HCT116 (cell line): Measurements from ENCODE around the gene HSD3B1. TPM values are rescaled to one million over a fixed set of nuclear protein-coding genes. Genes with fewer than 3 reads are reported as not detected.

Experiments used
- ATAC-seq: fragments of 200-7000 bp; cut with Tn5 transposase; 2 replicates; pipeline ENCODE4 v1.9.1; 2020; ENCODE audit warnings: mild to moderate bottlenecking, moderate library complexity
- BruUV-seq: library from RNA; stranded (reverse); fragments of 400-500 nt; replicated peaks from 2 replicates; lab custom pipeline; 2021; lab: Mats Ljungman, UMichigan
- CTCF ChIA-PET: fragments of 300-600 bp; sonication (Branson Sonifier 250); formaldehyde crosslinking; loops from one replicate; lab custom pipeline; 2021; ENCODE audit warnings: antibody characterized with exemption; lab: Charles Lee
- POLR2A ChIA-PET: fragments of 300-600, 350-600 bp; sonication (Branson Sonifier 250); formaldehyde crosslinking; loops from one replicate; lab custom pipeline; 2021; ENCODE audit warnings: antibody characterized with exemption; lab: Charles Lee
- RAD21 ChIA-PET, 2 experiments: fragments of 300-600 bp; sonication (Branson Sonifier 250); formaldehyde crosslinking; loops; one replicate each; lab custom pipeline; 2023; ENCODE audit warnings: low total read pairs in 2 of 2; ENCODE audit not compliant: uncharacterized antibody in 2 of 2, unreplicated experiment in 2 of 2, low non-redundant PET in 1 of 2; lab: Charles Lee
- DNase-seq: peaks from one replicate; pipeline ENCODE4 v3.0.0-alpha.2; 2010; ENCODE audit warnings: low read depth, low spot score
- H2AFZ ChIP-seq: fragments of 200-600 bp; shearing (Covaris generic), sonication (generic); 2 replicates; pipeline ENCODE4 v1.6.1; 2017; ENCODE audit warnings: low read depth, mixed run types, mixed read lengths, antibody characterized with exemption, low read length; ENCODE audit not compliant: poor library complexity, severe bottlenecking
- H3K27ac ChIP-seq: 2 replicates; pipeline ENCODE4 v1.5.1; 2012; ENCODE audit warnings: low read depth, low read length
- H3K27me3 ChIP-seq: fragments of 200-600 bp; sonication (generic); 2 replicates; pipeline ENCODE4 v1.6.1; 2016; ENCODE audit warnings: mixed run types, low read length, mixed read lengths; ENCODE audit not compliant: insufficient read depth
- H3K36me3 ChIP-seq, 2 experiments: fragments of 200-500 bp in 1 of 2; fragments of 200-600 bp in 1 of 2; sonication (Bioruptor generic) in 1 of 2; sonication (generic) in 1 of 2; 2 replicates each; pipeline versions ENCODE4 v1.5.1 to v1.6.1; 2014 to 2016; ENCODE audit warnings: low read length in 2 of 2, inconsistent platforms in 1 of 2, mixed read lengths in 1 of 2, mixed run types in 1 of 2; ENCODE audit not compliant: insufficient read depth in 2 of 2, control insufficient read depth in 1 of 2
- H3K4me1 ChIP-seq, 2 experiments: fragments of 200-600 bp in 1 of 2; sonication (generic) in 1 of 2; 2 replicates each; pipeline versions ENCODE4 v1.5.1 to v1.6.1; 2012 to 2017; ENCODE audit warnings: low read length in 2 of 2, inconsistent platforms in 1 of 2, mild to moderate bottlenecking in 1 of 2, mixed read lengths in 1 of 2, mixed run types in 1 of 2, moderate library complexity in 1 of 2; ENCODE audit not compliant: insufficient read depth in 2 of 2, control insufficient read depth in 1 of 2
- H3K4me2 ChIP-seq: fragments of 200-600 bp; sonication (generic); 2 replicates; pipeline ENCODE4 v1.6.1; 2017; ENCODE audit warnings: mixed run types, low read length, mixed read lengths
- H3K4me3 ChIP-seq, 2 experiments: fragments of 200-600 bp in 1 of 2; sonication (generic) in 1 of 2; replicated peaks in 1 of 2; 2 replicates each; pipeline ENCODE4 v1.5.1; 2011 to 2016; ENCODE audit warnings: low read length in 2 of 2, control low read depth in 1 of 2, low read depth in 1 of 2, mild to moderate bottlenecking in 1 of 2, mixed read lengths in 1 of 2, mixed run types in 1 of 2
- H3K79me2 ChIP-seq: fragments of 200-600 bp; sonication (generic); 2 replicates; pipeline ENCODE4 v1.6.1; 2017; ENCODE audit warnings: mild to moderate bottlenecking, mixed run types, low read length, moderate library complexity, mixed read lengths; ENCODE audit not compliant: insufficient read depth
- H3K9ac ChIP-seq: fragments of 200-600 bp; sonication (generic); 2 replicates; pipeline ENCODE4 v1.6.1; 2016; ENCODE audit warnings: low read length, mixed read lengths
- H3K9me2 ChIP-seq: fragments of 200-600 bp; sonication (generic), shearing (Covaris generic); 2 replicates; pipeline ENCODE4 v1.6.1; 2017; ENCODE audit warnings: mixed run types, mild to moderate bottlenecking, moderate library complexity; ENCODE audit not compliant: insufficient read depth
- H3K9me3 ChIP-seq, 2 experiments: fragments of 200-500 bp in 1 of 2; fragments of 200-600 bp in 1 of 2; sonication (Bioruptor generic) in 1 of 2; sonication (generic) in 1 of 2; 2 replicates each; pipeline ENCODE4 v1.6.1; 2014 to 2017; ENCODE audit warnings: low read length in 2 of 2, mixed read lengths in 2 of 2, inconsistent platforms in 1 of 2, low read depth in 1 of 2, mild to moderate bottlenecking in 1 of 2, mixed run types in 1 of 2, moderate library complexity in 1 of 2; ENCODE audit not compliant: control insufficient read depth in 1 of 2, insufficient read depth in 1 of 2
- H4K20me1 ChIP-seq: fragments of 200-600 bp; sonication (generic), shearing (Covaris generic); 2 replicates; pipeline ENCODE4 v1.6.1; 2017; ENCODE audit warnings: mixed run types, mild to moderate bottlenecking, moderate library complexity; ENCODE audit not compliant: insufficient read depth
- SRF ChIP-seq: IDR thresholded peaks from 2 replicates; pipeline ENCODE4 v1.6.1; 2012; ENCODE audit warnings: low read depth
- intact Hi-C: fragments of 100-400 bp; cut with micrococcal nuclease; formaldehyde crosslinking; loops from 2 replicates; pipeline ENCODE4 v1.10.0; 2022
- total RNA-seq: library from RNA; stranded (reverse); gene quantifications from one replicate; pipeline ENCODE4 v1.2.1, GENCODE V29; 2021; ENCODE audit not compliant: unreplicated experiment
- TF ChIP-seq, protein P1 (sequence below): IDR thresholded peaks from 2 replicates; pipeline ENCODE4 v1.6.1; 2012; ENCODE audit warnings: low read depth
- TF ChIP-seq, protein P2 (sequence below): IDR thresholded peaks from 2 replicates; pipeline ENCODE4 v1.6.1; 2012
- TF ChIP-seq, protein P3 (sequence below), 3 experiments: fragments of 200-600 bp in 1 of 3; sonication (generic) in 1 of 3; IDR thresholded peaks in 2 of 3; conservative IDR thresholded peaks in 1 of 3; 2 replicates each; pipeline ENCODE4 v1.5.1; 2012 to 2017; ENCODE audit warnings: low read depth in 2 of 3, low read length in 2 of 3, antibody characterized with exemption in 1 of 3, borderline replicate concordance in 1 of 3, control low read depth in 1 of 3, mild to moderate bottlenecking in 1 of 3, mixed read lengths in 1 of 3, mixed run types in 1 of 3, moderate library complexity in 1 of 3; ENCODE audit not compliant: insufficient read depth in 1 of 3

The HSD3B1 gene
- total RNA-seq, 1 experiment from 2014 or later: not detected

GRCh38 chr1:119547306-119547705 is 40.3 kb downstream of the HSD3B1 start:
- Histone ChIP-seq H3K4me3 (no peak overlapping the region), H3K27me3 (no peaks in the 10 kb centered on the region), H3K4me1 (no peaks in the 10 kb centered on the region), H2AFZ (no peak overlapping the region), H3K9me2 (no peaks in the 10 kb centered on the region), H3K79me2 (no peaks in the 10 kb centered on the region), H3K4me2 (no peak overlapping the region), H3K9me3 (no peaks in the 10 kb centered on the region), H4K20me1 (no peaks in the 10 kb centered on the region), H3K36me3 (no peaks in the 10 kb centered on the region), H3K9ac (no peak overlapping the region), H3K27ac (no peak overlapping the region)
- ATAC-seq (no peak), DNase-seq (no peak)
- ChIA-PET RAD21 (no interaction called here), CTCF (no interaction called here), POLR2A (no interaction called here)
- BruUV-seq: no TSS peak
- intact Hi-C loops: no loop called here
- TF ChIP-seq SRF: no peak
- TF ChIP-seq, protein P1, sequence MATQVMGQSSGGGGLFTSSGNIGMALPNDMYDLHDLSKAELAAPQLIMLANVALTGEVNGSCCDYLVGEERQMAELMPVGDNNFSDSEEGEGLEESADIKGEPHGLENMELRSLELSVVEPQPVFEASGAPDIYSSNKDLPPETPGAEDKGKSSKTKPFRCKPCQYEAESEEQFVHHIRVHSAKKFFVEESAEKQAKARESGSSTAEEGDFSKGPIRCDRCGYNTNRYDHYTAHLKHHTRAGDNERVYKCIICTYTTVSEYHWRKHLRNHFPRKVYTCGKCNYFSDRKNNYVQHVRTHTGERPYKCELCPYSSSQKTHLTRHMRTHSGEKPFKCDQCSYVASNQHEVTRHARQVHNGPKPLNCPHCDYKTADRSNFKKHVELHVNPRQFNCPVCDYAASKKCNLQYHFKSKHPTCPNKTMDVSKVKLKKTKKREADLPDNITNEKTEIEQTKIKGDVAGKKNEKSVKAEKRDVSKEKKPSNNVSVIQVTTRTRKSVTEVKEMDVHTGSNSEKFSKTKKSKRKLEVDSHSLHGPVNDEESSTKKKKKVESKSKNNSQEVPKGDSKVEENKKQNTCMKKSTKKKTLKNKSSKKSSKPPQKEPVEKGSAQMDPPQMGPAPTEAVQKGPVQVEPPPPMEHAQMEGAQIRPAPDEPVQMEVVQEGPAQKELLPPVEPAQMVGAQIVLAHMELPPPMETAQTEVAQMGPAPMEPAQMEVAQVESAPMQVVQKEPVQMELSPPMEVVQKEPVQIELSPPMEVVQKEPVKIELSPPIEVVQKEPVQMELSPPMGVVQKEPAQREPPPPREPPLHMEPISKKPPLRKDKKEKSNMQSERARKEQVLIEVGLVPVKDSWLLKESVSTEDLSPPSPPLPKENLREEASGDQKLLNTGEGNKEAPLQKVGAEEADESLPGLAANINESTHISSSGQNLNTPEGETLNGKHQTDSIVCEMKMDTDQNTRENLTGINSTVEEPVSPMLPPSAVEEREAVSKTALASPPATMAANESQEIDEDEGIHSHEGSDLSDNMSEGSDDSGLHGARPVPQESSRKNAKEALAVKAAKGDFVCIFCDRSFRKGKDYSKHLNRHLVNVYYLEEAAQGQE: no peak
- TF ChIP-seq, protein P2, sequence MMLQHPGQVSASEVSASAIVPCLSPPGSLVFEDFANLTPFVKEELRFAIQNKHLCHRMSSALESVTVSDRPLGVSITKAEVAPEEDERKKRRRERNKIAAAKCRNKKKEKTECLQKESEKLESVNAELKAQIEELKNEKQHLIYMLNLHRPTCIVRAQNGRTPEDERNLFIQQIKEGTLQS: no peak
- TF ChIP-seq, protein P3, sequence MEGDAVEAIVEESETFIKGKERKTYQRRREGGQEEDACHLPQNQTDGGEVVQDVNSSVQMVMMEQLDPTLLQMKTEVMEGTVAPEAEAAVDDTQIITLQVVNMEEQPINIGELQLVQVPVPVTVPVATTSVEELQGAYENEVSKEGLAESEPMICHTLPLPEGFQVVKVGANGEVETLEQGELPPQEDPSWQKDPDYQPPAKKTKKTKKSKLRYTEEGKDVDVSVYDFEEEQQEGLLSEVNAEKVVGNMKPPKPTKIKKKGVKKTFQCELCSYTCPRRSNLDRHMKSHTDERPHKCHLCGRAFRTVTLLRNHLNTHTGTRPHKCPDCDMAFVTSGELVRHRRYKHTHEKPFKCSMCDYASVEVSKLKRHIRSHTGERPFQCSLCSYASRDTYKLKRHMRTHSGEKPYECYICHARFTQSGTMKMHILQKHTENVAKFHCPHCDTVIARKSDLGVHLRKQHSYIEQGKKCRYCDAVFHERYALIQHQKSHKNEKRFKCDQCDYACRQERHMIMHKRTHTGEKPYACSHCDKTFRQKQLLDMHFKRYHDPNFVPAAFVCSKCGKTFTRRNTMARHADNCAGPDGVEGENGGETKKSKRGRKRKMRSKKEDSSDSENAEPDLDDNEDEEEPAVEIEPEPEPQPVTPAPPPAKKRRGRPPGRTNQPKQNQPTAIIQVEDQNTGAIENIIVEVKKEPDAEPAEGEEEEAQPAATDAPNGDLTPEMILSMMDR (IDR thresholded peaks at IDR 0.05 in 2 of 3, conservative IDR thresholded peaks at IDR 0.05 in 1 of 3; ENCODE audit: borderline replicate concordance in 1 of 3, insufficient read depth in 1 of 3, low read depth in 2 of 3, low read length in 2 of 3): no peak
